Measurements from ENCODE around the gene CPEB4. TPM values are rescaled to one million over a fixed set of nuclear protein-coding genes. Genes with fewer than 3 reads are reported as not detected.

The CPEB4 gene
- total RNA-seq, 4 donors from 2014 or later, result 43.3 to 60.6 (median 52.4) TPM

- no peak for ATAC-seq
- 96 to 97% methylated on average over 4 of the region's 4 CpGs for WGBS, 2 donors (ENCODE audit: low coverage in 1 of 2)
- Histone ChIP-seq H3K4me1 (peaks cover 0 to 70% (median 8%) of the 10 kb centered on the region in 3 donors), H3K27me3 (no peaks in the 10 kb centered on the region), H3K4me3 (no peak overlapping the region), H3K36me3 (no peaks in the 10 kb centered on the region), H3K9me3 (no peaks in the 10 kb centered on the region), H3K27ac (no peak overlapping the region)
- TF ChIP-seq, protein P1, sequence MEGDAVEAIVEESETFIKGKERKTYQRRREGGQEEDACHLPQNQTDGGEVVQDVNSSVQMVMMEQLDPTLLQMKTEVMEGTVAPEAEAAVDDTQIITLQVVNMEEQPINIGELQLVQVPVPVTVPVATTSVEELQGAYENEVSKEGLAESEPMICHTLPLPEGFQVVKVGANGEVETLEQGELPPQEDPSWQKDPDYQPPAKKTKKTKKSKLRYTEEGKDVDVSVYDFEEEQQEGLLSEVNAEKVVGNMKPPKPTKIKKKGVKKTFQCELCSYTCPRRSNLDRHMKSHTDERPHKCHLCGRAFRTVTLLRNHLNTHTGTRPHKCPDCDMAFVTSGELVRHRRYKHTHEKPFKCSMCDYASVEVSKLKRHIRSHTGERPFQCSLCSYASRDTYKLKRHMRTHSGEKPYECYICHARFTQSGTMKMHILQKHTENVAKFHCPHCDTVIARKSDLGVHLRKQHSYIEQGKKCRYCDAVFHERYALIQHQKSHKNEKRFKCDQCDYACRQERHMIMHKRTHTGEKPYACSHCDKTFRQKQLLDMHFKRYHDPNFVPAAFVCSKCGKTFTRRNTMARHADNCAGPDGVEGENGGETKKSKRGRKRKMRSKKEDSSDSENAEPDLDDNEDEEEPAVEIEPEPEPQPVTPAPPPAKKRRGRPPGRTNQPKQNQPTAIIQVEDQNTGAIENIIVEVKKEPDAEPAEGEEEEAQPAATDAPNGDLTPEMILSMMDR (IDR thresholded peaks at IDR 0.05), result no peak
- TF ChIP-seq POLR2A (IDR thresholded peaks at IDR 0.05) (no peak), POLR2AphosphoS5 (IDR thresholded peaks at IDR 0.05) (no peak), EP300 (IDR thresholded peaks at IDR 0.05) (no peak)
Observed at GRCh38 chr5:173896631-173897030, 8.5 kb downstream of the CPEB4 start.

DNA sequence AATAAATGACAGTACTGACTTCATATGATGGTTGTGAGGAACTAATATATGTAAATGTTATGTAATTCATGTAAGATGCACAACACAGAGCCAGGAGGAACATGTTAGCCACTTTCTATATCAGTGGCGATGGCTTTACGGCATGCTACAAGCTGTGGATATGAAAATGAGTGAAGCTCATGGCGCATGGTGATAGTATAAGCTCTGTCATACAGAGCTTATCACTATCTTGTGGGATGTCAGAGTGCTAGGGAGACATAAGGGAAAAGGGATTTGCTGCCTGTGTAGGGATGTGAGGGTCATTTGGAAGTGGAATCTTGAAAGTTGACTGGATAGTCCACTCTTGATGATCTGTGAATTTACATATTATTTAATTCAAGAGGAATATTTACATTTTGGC lies 13.6 kb downstream of the CPEB4 start:
- 96 to 100% methylated on average over 3 of the region's 3 CpGs for WGBS, 2 donors (ENCODE audit: low coverage in 1 of 2)
- Histone ChIP-seq H3K27me3 (no peaks in the 10 kb centered on the region), H3K9me3 (no peaks in the 10 kb centered on the region), H3K36me3 (no peaks in the 10 kb centered on the region), H3K4me1 (peaks cover 0 to 60% (median 4%) of the 10 kb centered on the region in 3 donors), H3K4me3 (no peak overlapping the region), H3K27ac (peak overlapping the region in 2 of 4 donors; percentile 16 to 17)
- no peak for ATAC-seq
- TF ChIP-seq, protein P1 (IDR thresholded peaks at IDR 0.05), result no peak
- TF ChIP-seq POLR2A (IDR thresholded peaks at IDR 0.05) (no peak), POLR2AphosphoS5 (IDR thresholded peaks at IDR 0.05) (no peak), EP300 (IDR thresholded peaks at IDR 0.05) (no peak)

DNA sequence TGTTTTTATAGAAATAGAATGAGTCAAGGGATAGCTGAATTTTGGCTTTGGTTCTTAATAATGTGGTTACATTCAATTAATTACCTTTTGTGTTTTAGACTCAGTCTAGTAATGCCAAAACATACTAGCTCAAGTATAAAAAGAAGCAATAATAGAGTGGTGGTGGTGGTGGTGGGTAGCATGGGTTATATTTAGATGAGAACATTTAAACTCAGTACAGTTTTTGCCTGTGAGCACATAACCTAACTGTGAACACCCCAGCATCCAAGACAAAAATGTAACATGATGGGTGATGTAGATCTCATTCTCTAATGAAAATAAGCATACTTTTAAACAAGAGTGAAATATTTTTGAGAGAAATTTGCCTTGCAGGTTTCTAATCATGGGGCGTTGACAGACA lies 14.2 kb downstream of the CPEB4 start:
- WGBS, 2 donors (ENCODE audit: low coverage in 1 of 2), result 73 to 94% methylated on average over 1 of the region's 1 CpG
- no peak for ATAC-seq
- no peaks in the 10 kb centered on the region for H3K27me3 ChIP-seq
- H3K4me1 ChIP-seq, result peaks cover under 1 to 60% (median 4%) of the 10 kb centered on the region in 3 donors
- no peaks in the 10 kb centered on the region for H3K36me3 ChIP-seq
- TF ChIP-seq POLR2AphosphoS5 (IDR thresholded peaks at IDR 0.05) (no peak), POLR2A (IDR thresholded peaks at IDR 0.05) (no peak), EP300 (IDR thresholded peaks at IDR 0.05) (no peak)
- TF ChIP-seq, protein P1 (IDR thresholded peaks at IDR 0.05), result no peak
- no peaks in the 10 kb centered on the region for H3K9me3 ChIP-seq
- peak overlapping the region in 2 of 4 donors; percentile 16 to 17 for H3K27ac ChIP-seq
- no peak overlapping the region for H3K4me3 ChIP-seq

GRCh38 chr5:173902743-173903142 lies 14.6 kb downstream of the CPEB4 start:
- H3K27ac ChIP-seq, result peak overlapping the region in 2 of 4 donors; percentile 13 to 36
- no peak for TF ChIP-seq EP300 (IDR thresholded peaks at IDR 0.05)
- no peak for TF ChIP-seq POLR2A (IDR thresholded peaks at IDR 0.05)
- no peak for TF ChIP-seq POLR2AphosphoS5 (IDR thresholded peaks at IDR 0.05)
- TF ChIP-seq, protein P1 (IDR thresholded peaks at IDR 0.05), result no peak
- H3K36me3 ChIP-seq, result no peaks in the 10 kb centered on the region
- H3K4me3 ChIP-seq, result no peak overlapping the region
- no peaks in the 10 kb centered on the region for H3K9me3 ChIP-seq
- ATAC-seq, result no peak
- peaks cover 4 to 62% (median 5%) of the 10 kb centered on the region in 3 donors for H3K4me1 ChIP-seq
- H3K27me3 ChIP-seq, result no peaks in the 10 kb centered on the region

DNA sequence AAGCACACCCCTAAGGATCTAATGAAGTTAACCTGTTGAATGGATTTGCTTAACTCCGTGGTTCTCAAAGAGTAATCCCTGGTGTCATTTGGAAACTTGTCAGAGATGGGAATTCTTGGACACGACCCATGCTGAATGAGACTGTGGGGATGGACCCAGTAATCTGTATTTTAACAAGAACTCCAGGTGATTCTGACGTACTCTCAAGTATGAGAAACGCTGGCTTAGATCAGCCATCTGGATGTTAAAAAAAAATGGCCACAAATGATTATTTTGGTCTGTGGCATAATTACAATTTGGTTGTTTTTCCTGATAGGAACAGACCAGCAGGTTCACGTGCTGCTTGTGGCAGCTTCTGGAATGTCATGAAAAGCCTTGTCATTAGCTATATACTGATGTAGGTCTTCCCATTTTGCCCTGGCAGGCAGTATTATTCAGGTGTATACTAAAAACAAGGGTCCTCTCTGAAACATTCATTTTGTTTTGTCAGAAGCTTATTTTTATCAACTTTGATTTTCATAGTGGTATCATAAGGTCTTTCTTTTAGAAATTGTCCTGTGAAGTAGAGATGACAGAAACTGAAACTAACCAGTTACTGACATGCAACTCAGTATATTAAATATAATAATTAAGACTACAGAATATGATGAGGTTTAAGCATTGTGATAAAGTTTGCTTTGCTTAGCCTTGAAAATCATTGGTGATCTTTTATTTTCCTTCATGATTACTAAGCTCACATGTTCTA lies 15.4 kb downstream of the CPEB4 start:
- H3K36me3 ChIP-seq, result no peaks in the 10 kb centered on the region
- no peaks in the 10 kb centered on the region for H3K27me3 ChIP-seq
- no peak for TF ChIP-seq EP300 (IDR thresholded peaks at IDR 0.05)
- no peak for TF ChIP-seq POLR2A (IDR thresholded peaks at IDR 0.05)
- no peak for TF ChIP-seq POLR2AphosphoS5 (IDR thresholded peaks at IDR 0.05)
- TF ChIP-seq, protein P1 (IDR thresholded peaks at IDR 0.05), result no peak
- WGBS, 2 donors (ENCODE audit: low coverage in 1 of 2), result 70 to 86% methylated on average over 4 to 5 of the region's 5 CpGs
- H3K9me3 ChIP-seq, result no peaks in the 10 kb centered on the region
- no peak overlapping the region for H3K4me3 ChIP-seq
- ATAC-seq, result no peak
- peaks cover 8 to 70% (median 9%) of the 10 kb centered on the region in 3 donors for H3K4me1 ChIP-seq
- peak overlapping the region in 2 of 4 donors; percentile 13 to 36 for H3K27ac ChIP-seq

Measured in gastroesophageal sphincter (tissue), 4 donors.